GM18498 (cell line): ENCODE results near the gene NMT2.

ENCODE experiments used
- ATAC-seq: cut with Tn5 transposase; IDR thresholded peaks from one replicate; pipeline ENCODE4 v1.9.1; 2021; ENCODE audit warnings: mild to moderate bottlenecking, moderate library complexity; ENCODE audit not compliant: unreplicated experiment

Gene NMT2

DNA sequence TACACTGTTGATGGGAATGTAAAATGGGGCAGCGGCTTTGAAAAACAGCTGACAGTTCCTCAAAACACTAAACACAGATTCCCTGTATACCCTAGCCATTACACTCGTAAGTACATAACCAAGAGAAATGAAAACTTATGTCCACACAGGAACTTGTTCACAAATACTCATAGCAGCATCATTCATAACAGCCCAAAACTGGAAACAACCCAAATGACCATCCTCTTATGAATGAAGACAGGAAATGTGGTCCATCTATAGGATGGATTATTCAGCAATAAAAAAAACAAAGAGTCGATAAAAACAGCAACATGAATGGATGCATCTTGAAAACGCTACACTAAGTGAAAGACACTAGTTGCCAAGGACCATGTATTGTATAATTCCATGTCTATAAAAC is 23.7 kb downstream of the NMT2 start:
- no peak for ATAC-seq

- ATAC-seq, result peak; percentile 94
Measured at GRCh38 chr10:15141136-15142054, 27.1 kb downstream of the NMT2 start.

DNA sequence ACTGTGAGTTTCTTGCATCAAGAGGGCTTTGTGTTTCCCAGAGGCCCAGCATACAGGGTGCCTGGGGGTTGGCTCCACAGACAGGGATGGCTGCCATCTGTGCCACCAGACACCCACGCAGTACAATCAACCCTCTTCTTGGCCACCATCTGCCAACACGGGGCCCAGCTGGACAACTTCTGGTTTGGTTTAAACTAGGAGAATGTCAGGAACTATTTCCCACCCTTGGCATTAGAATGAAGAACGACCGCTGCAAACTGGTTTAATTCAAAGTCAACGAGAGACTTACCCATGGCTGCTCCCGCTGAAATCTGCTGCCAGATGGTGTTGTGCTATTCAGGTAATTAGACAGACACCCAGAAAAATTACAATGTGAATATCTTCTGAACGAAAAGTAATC is 27.8 kb downstream of the NMT2 start:
- ATAC-seq, result no peak

- ATAC-seq, result no peak
Measured at GRCh38 chr10:15137636-15138035, 30.9 kb downstream of the NMT2 start.

GRCh38 chr10:15137036-15137359 is 31.5 kb downstream of the NMT2 start:
- no peak for ATAC-seq

GRCh38 chr10:15136129-15137035 is 32.1 kb downstream of the NMT2 start:
- ATAC-seq, result no peak

DNA sequence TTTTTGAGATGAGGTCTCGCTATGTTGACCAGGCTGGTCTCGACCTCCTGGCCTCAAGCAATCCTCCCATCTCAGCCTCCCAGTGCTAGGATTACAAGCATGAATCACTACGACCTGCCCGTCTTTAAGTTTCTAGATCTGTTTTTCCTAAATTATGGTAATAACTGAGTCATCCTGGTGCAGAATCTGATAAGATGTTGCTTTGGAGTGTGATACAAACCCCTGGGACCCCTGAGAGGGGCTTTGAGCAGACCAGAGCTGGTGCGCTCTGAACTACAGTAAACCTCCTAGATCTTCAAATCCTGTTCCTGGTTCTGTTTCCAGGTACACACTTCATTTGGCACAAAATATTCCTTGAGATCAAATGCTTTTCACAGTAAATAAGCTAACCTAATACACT is 37.2 kb downstream of the NMT2 start:
- ATAC-seq, result no peak

- no peak for ATAC-seq
Measured at GRCh38 chr10:15124908-15125307, 43.6 kb downstream of the NMT2 start.

DNA sequence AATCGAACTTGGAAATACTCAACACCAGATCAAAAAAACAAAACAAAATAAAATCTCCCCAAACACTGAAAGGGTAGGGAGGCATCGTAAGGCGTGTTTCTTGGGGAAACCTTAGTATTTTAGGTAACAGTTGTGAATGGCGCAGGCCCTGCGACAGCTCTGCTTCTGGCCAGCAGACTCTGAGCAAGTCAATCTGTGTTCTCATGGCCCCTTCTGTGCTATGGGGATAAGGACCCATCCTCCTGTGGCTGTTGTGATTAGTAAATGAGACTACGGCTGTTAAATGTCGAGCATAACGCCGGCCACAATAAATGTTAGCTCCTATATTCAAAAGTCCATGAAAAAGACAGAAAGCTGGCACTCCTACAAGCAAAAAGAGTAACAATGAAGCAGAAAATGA is 44.3 kb downstream of the NMT2 start:
- no peak for ATAC-seq

DNA sequence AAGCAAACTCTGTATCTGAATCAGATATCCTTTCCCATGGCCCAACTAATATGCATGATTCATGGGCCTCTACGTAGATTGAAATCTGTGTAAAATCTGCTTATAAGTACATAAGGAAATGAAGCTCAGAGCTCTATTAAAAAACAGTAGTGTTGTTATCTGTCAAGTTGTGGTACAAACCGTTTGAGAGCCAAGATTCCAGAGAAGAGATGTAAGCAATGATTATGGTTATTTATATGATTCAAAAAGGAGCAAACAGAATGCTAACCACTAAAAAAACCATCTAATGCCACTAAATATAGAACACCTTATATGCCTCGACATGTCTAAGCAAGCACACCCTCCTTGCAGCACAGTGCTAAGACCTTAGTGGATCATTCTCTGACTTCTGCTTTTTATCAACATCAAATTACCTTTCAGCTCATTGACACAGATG is 44.7 kb downstream of the NMT2 start:
- ATAC-seq, result no peak

GRCh38 chr10:15122477-15123030 is 45.9 kb downstream of the NMT2 start:
- peak; percentile 87 for ATAC-seq

- no peak for ATAC-seq
Measured at GRCh38 chr10:15121707-15122106, 46.8 kb downstream of the NMT2 start.

GRCh38 chr10:15120523-15120922 is 48.0 kb downstream of the NMT2 start:
- ATAC-seq, result no peak

DNA sequence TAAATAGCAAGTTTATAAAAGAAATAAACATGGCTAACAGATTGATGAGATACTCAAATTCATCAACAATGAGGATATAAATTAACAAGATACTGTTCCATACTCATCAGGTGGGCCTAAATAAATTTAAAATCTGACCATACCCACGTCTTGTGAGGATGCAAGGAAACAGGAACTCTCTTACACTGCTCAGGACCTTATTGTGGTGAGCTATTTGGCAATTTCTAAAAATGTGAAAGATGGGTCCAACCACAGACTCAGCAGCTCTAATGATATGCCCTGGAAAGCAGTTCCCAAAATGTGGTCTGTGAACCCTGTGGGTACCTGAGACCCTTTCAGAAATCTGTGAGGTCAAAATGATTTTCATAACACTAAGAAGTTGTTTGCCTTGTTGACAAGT is 49.9 kb downstream of the NMT2 start:
- no peak for ATAC-seq

- no peak for ATAC-seq
Measured at GRCh38 chr10:15116225-15116624, 52.3 kb downstream of the NMT2 start.

DNA sequence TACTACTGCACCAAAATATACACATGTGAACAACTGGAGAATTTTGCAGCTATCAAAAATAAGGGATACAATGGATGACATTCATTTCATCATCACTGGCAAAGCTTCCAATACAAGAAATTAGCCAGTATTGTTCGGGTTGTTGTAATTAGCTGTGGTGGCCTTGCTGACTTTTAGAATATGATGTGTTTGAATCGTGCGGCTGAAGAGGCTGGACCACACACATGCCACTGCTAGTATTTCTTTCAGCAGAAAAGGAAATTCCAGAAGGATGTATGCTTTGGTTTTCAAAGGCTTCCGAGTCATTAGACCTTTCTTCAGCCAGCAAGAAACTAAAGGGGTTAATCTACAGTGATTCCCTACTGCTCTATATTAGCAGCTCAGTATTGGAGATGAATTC is 54.7 kb downstream of the NMT2 start:
- ATAC-seq, result no peak

- no peak for ATAC-seq
Measured at GRCh38 chr10:15112657-15113056, 55.8 kb downstream of the NMT2 start.

DNA sequence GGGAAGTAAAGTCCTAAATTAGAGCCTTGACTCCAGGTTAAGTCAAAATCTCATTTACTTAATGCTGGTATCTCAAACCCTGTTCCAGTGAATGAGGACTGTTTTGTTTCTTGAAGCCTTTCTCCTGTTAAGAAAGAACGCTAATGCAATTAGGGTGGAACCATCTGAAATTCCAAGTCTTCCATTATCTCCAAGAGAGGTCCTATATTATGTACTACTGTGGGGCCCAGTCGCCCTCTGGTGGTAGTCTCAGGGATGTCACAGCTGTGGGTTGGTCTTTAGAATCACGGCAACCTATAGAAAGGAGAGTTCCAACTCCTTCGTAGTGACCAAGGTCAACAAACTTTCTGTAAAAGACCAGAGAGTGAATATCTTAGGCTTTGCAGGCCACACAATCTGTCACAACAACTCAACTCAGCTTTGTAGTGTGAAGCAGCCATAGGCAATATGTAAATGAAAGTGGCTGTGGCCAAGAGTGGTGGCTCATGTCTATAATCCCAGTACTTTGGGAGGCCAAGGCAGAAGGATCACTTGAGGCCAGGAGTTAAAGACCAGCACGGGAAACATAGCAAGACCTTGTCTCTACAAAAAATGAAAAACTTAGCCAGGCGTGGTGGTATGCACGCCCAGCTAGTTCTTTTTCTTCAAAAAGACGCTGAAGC is 62.0 kb downstream of the NMT2 start:
- peak; percentile 82 for ATAC-seq

GRCh38 chr10:15103513-15103912 is 65.0 kb downstream of the NMT2 start:
- no peak for ATAC-seq

GRCh38 chr10:15099886-15100285 is 68.6 kb downstream of the NMT2 start:
- no peak for ATAC-seq
